ENCODE measurements around the gene ANAPC10.

- TF ChIP-seq TAF1 (IDR thresholded peaks at IDR 0.05; ENCODE audit: borderline replicate concordance, low read depth, low read length) (no peak), POLR2A (IDR thresholded peaks at IDR 0.05; ENCODE audit: low read depth, low read length) (no peak)
Observed at GRCh38 chr4:145045180-145045579, 52.8 kb downstream of the ANAPC10 start.
